GM18507 (cell line): ENCODE measurements around the gene FXYD5.

Source experiments
- DNase-seq: peaks from one replicate; pipeline ENCODE4 v3.0.0; 2011; ENCODE audit warnings: low read depth; ENCODE audit not compliant: insufficient read length; ENCODE audit errors: extremely low spot score
- FAIRE-seq: peaks from 2 replicates; lab custom pipeline; 2011; peaks lifted over from hg19 to GRCh38; lab: Jason Lieb, UNC

Gene FXYD5

GRCh38 chr19:35206379-35206778, 51.8 kb downstream of the FXYD5 start:
- FAIRE-seq (peak; percentile 92), DNase-seq (no peak)

GRCh38 chr19:35206855-35207254, 52.3 kb downstream of the FXYD5 start:
- no peak for FAIRE-seq
- no peak for DNase-seq

GRCh38 chr19:35207391-35207871, 52.9 kb downstream of the FXYD5 start:
- FAIRE-seq (no peak), DNase-seq (no peak)

GRCh38 chr19:35208121-35208520, 53.6 kb downstream of the FXYD5 start:
- no peak for FAIRE-seq
- DNase-seq, result no peak

GRCh38 chr19:35209646-35210045, 55.1 kb downstream of the FXYD5 start:
- FAIRE-seq (no peak), DNase-seq (no peak)

- DNase-seq (no peak), FAIRE-seq (no peak)
These were observed 57.2 kb downstream of the FXYD5 start for GRCh38 chr19:35211545-35212230.

- FAIRE-seq (no peak), DNase-seq (no peak)
These were observed 57.7 kb downstream of the FXYD5 start for GRCh38 chr19:35212241-35212640.

- peak; percentile 94 for FAIRE-seq
These were observed 59.4 kb downstream of the FXYD5 start for GRCh38 chr19:35213663-35214632.

GRCh38 chr19:35214766-35215422, 60.4 kb downstream of the FXYD5 start:
- DNase-seq, result no peak

More at GRCh38 chr19:35213663-35214632, 59.4 kb downstream of the FXYD5 start:
- peak; percentile 15 for DNase-seq

GRCh38 chr19:35216016-35216832, 61.7 kb downstream of the FXYD5 start:
- no peak for DNase-seq

More at GRCh38 chr19:35214766-35215422, 60.4 kb downstream of the FXYD5 start:
- no peak for FAIRE-seq

GRCh38 chr19:35216833-35217648, 62.5 kb downstream of the FXYD5 start:
- DNase-seq, result no peak
- peak; percentile 64 for FAIRE-seq

More at GRCh38 chr19:35216016-35216832, 61.7 kb downstream of the FXYD5 start:
- FAIRE-seq, result no peak

- FAIRE-seq (no peak), DNase-seq (no peak)
These were observed 63.1 kb downstream of the FXYD5 start for GRCh38 chr19:35217649-35217990.

- DNase-seq (no peak), FAIRE-seq (no peak)
These were observed 64.5 kb downstream of the FXYD5 start for GRCh38 chr19:35219008-35219407.
